ENCODE results near the gene RPL38.

GRCh38 chr17:74245145-74245831 is 41.8 kb downstream of the RPL38 start:
- TF ChIP-seq POLR2A (IDR thresholded peaks at IDR 0.05; ENCODE audit: low read length) (no peak), GATA1 (IDR thresholded peaks at IDR 0.05; ENCODE audit: low read depth, low read length) (no peak)
